Measurements from ENCODE around the gene ELSPBP1. TPM values are rescaled to one million over a fixed set of nuclear protein-coding genes. Genes with fewer than 3 reads are reported as not detected.

ELSPBP1 gene
- total RNA-seq, 1 experiment from 2014 or later, result not detected

- Mint-ChIP-seq H3K27me3 (ENCODE audit: low read depth) (peaks cover 23% of the 10 kb centered on the region), H3K9me3 (peaks cover 19% of the 10 kb centered on the region), H3K4me1 (peaks cover 6% of the 10 kb centered on the region), H3K36me3 (peaks cover 9% of the 10 kb centered on the region), H3K4me3 (no peak overlapping the region), H3K27ac (no peak overlapping the region)
- ATAC-seq (no peak), DNase-seq (ENCODE audit: low spot score) (no peak)
- CTCF ChIA-PET, result no interaction called here
- POLR2A ChIA-PET, result no interaction called here
- TF ChIP-seq GABPB1 (CRISPR knock-in tag; IDR thresholded peaks at IDR 0.05), result no peak
- no peak for TF ChIP-seq PRRX2 (CRISPR knock-in tag; IDR thresholded peaks at IDR 0.05)
- TF ChIP-seq SMAD3 (CRISPR knock-in tag; IDR thresholded peaks at IDR 0.05; ENCODE audit: borderline replicate concordance), result no peak
- TF ChIP-seq RELA (CRISPR knock-in tag; IDR thresholded peaks at IDR 0.05; ENCODE audit: borderline replicate concordance), result no peak
- no peak for TF ChIP-seq EMX1 (CRISPR knock-in tag; IDR thresholded peaks at IDR 0.05)
- no peak for TF ChIP-seq ZNF232 (CRISPR knock-in tag; IDR thresholded peaks at IDR 0.05)
- TF ChIP-seq NR1H2 (CRISPR knock-in tag; IDR thresholded peaks at IDR 0.05), result no peak
- no peak for TF ChIP-seq CBFB (CRISPR knock-in tag; IDR thresholded peaks at IDR 0.05; ENCODE audit: low read depth)
- no peak for TF ChIP-seq ZNF281 (CRISPR knock-in tag; IDR thresholded peaks at IDR 0.05)
- no peak for TF ChIP-seq JUN (CRISPR knock-in tag; IDR thresholded peaks at IDR 0.05)
- no peak for TF ChIP-seq ERG (CRISPR knock-in tag; IDR thresholded peaks at IDR 0.05)
- no peak for TF ChIP-seq TCF7 (CRISPR knock-in tag; IDR thresholded peaks at IDR 0.05; ENCODE audit: low read depth)
- TF ChIP-seq ZNF317 (CRISPR knock-in tag; IDR thresholded peaks at IDR 0.05; ENCODE audit: borderline replicate concordance, low read depth), result no peak
- no peak for TF ChIP-seq TEAD4 (CRISPR knock-in tag; IDR thresholded peaks at IDR 0.05)
- no peak for TF ChIP-seq E2F1 (CRISPR knock-in tag; IDR thresholded peaks at IDR 0.05)
- TF ChIP-seq ARID4B (CRISPR knock-in tag; IDR thresholded peaks at IDR 0.05; ENCODE audit: borderline replicate concordance), result no peak
- no peak for TF ChIP-seq PRDM15 (CRISPR knock-in tag; IDR thresholded peaks at IDR 0.05)
Measured at GRCh38 chr19:48036765-48037164, 42.3 kb downstream of the ELSPBP1 start.

All from WTC11 (cell line).